ENCODE data around the gene RAB31. TPM values are rescaled to one million over a fixed set of nuclear protein-coding genes. Genes with fewer than 3 reads are reported as not detected.

Gene RAB31
- total and polyA plus RNA-seq, 2 donors from 2014 or later, result 17.3 to 77.1 TPM

DNA sequence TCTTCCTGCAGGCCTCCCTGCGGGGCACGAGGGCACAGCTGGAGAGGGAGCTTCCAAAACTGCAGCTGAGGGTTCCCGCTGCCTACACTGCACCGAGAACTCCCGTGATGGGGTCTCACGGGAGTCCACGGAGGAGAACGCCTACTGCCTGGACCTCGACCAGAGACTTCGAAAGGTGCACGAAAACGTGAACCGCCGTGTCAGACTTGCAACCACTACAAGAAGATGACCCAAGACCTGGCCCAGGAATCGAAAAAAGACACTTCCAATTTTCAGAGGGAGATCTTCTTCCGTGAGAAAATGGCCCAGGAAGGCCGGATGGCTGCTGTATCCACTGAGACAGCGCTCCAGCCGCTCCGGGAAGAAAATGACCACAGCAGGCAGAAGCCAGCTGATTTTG, 124.8 kb downstream of the RAB31 start:
- TF ChIP-seq, protein P1, sequence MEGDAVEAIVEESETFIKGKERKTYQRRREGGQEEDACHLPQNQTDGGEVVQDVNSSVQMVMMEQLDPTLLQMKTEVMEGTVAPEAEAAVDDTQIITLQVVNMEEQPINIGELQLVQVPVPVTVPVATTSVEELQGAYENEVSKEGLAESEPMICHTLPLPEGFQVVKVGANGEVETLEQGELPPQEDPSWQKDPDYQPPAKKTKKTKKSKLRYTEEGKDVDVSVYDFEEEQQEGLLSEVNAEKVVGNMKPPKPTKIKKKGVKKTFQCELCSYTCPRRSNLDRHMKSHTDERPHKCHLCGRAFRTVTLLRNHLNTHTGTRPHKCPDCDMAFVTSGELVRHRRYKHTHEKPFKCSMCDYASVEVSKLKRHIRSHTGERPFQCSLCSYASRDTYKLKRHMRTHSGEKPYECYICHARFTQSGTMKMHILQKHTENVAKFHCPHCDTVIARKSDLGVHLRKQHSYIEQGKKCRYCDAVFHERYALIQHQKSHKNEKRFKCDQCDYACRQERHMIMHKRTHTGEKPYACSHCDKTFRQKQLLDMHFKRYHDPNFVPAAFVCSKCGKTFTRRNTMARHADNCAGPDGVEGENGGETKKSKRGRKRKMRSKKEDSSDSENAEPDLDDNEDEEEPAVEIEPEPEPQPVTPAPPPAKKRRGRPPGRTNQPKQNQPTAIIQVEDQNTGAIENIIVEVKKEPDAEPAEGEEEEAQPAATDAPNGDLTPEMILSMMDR (IDR thresholded peaks at IDR 0.05; ENCODE audit: borderline replicate concordance, extremely low read depth, insufficient read depth), result no peak
- H3K9me3 ChIP-seq (ENCODE audit: control insufficient read depth in 2 of 3, insufficient read depth in 1 of 3, low read length in 3 of 3), result no peaks in the 10 kb centered on the region
- DNase-seq (no peak), FAIRE-seq (no peak)
- H3K27ac ChIP-seq (ENCODE audit: low read depth in 2 of 2, low read length in 2 of 2), result no peak overlapping the region
- intact Hi-C loops (cut with DNase I), result no loop called here
- no peaks in the 10 kb centered on the region for H3K27me3 ChIP-seq (ENCODE audit: control insufficient read depth, insufficient read depth, low read length)
- H3K4me1 ChIP-seq (ENCODE audit: control insufficient read depth in 2 of 3, insufficient read depth in 2 of 3, low read depth in 1 of 3, low read length in 3 of 3), result peaks cover 2 to 6% (median 4%) of the 10 kb centered on the region in 3 donors
- no peaks in the 10 kb centered on the region for H3K36me3 ChIP-seq (ENCODE audit: control insufficient read depth in 2 of 3, insufficient read depth in 3 of 3, low read length in 3 of 3)
- no peak overlapping the region for H3K9ac ChIP-seq (ENCODE audit: low read length in 3 of 3)
- no peak overlapping the region for H3K4me3 ChIP-seq (ENCODE audit: low read length in 3 of 3)

DNA sequence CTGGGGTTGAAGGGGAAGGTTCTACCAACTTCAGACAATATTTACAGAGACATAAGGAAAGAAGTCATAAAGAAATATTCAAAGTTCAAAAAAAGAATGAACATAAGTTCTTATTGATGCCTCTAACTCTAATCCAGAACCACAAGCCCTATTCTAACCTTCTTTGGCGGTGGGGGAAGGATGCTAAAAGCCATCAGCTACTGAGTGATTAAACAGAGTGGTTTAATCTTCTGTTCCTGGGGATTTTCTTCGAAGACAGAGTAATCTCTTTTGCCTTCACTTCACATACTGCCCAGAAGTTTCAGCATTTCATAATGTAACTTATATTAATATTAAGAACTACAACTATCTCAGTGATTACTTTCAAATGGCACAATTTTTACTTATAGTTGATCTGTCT, 126.5 kb downstream of the RAB31 start:
- Histone ChIP-seq H3K36me3 (ENCODE audit: control insufficient read depth in 2 of 3, insufficient read depth in 3 of 3, low read length in 3 of 3) (no peaks in the 10 kb centered on the region), H3K27ac (ENCODE audit: low read depth in 2 of 2, low read length in 2 of 2) (peak overlapping the region in 1 of 2 donors; percentile 61), H3K9me3 (ENCODE audit: control insufficient read depth in 2 of 3, insufficient read depth in 1 of 3, low read length in 3 of 3) (no peaks in the 10 kb centered on the region), H3K9ac (ENCODE audit: low read length in 3 of 3) (no peak overlapping the region), H3K27me3 (ENCODE audit: control insufficient read depth, insufficient read depth, low read length) (no peaks in the 10 kb centered on the region), H3K4me3 (ENCODE audit: low read length in 3 of 3) (no peak overlapping the region), H3K4me1 (ENCODE audit: control insufficient read depth in 2 of 3, insufficient read depth in 2 of 3, low read depth in 1 of 3, low read length in 3 of 3) (peaks cover 2 to 9% (median 6%) of the 10 kb centered on the region in 3 donors)
- no peak for DNase-seq
- TF ChIP-seq, protein P1 (IDR thresholded peaks at IDR 0.05; ENCODE audit: borderline replicate concordance, extremely low read depth, insufficient read depth), result no peak
- no peak for FAIRE-seq
- intact Hi-C loops (cut with DNase I), result no loop called here

DNA sequence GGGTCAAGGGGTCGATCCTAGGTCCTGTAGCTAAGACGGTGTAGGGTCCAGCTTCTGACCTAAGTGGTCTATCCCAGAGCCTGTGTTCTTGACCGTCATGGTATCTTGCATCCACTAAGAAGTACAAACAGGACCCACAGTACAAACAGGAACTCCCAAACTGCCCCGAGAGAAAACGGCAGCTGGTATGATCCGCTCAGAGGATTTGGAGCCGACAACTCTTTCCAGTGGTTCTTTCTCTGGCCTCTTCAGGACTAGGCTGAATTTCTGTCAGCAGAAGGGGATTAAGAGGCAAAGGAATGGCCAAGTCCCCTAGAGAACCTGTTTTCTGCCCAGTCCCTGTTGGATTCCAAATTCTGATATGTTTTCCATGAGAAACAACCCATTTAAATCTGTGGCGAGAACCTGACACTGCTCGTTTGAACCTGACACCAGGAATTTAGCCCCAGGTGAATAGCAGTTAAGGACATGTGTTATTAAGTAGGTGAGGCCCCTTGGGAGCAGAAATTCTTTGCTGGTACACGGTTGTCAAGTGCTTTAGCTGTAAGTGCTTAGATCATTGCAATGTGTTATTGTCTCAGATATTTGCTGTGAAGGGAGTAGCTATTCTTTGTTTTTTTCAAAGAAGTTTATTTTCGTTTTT, 127.1 kb downstream of the RAB31 start:
- H3K4me1 ChIP-seq (ENCODE audit: control insufficient read depth in 2 of 3, insufficient read depth in 2 of 3, low read depth in 1 of 3, low read length in 3 of 3), result peaks cover 2 to 9% (median 6%) of the 10 kb centered on the region in 3 donors
- intact Hi-C loops (cut with DNase I), result no loop called here
- TF ChIP-seq, protein P1 (IDR thresholded peaks at IDR 0.05; ENCODE audit: borderline replicate concordance, extremely low read depth, insufficient read depth), result no peak
- no peaks in the 10 kb centered on the region for H3K36me3 ChIP-seq (ENCODE audit: control insufficient read depth in 2 of 3, insufficient read depth in 3 of 3, low read length in 3 of 3)
- FAIRE-seq (no peak), DNase-seq (peak in 3 of 5 donors; percentile 65 to 77 (median 77))
- no peaks in the 10 kb centered on the region for H3K27me3 ChIP-seq (ENCODE audit: control insufficient read depth, insufficient read depth, low read length)
- peak overlapping the region; percentile 61 to 88 for H3K27ac ChIP-seq (ENCODE audit: low read depth in 2 of 2, low read length in 2 of 2)
- H3K4me3 ChIP-seq (ENCODE audit: low read length in 3 of 3), result no peak overlapping the region
- no peaks in the 10 kb centered on the region for H3K9me3 ChIP-seq (ENCODE audit: control insufficient read depth in 2 of 3, insufficient read depth in 1 of 3, low read length in 3 of 3)
- no peak overlapping the region for H3K9ac ChIP-seq (ENCODE audit: low read length in 3 of 3)
